GM21825 (cell line): ENCODE results near the gene RAE1.

Experiments
- ATAC-seq: cut with Tn5 transposase; IDR thresholded peaks from one replicate; pipeline ENCODE4 v1.9.1; 2021; ENCODE audit warnings: mild to moderate bottlenecking, moderate library complexity; ENCODE audit not compliant: unreplicated experiment

The RAE1 gene

GRCh38 chr20:57398231-57398821 lies 47.3 kb downstream of the RAE1 start:
- ATAC-seq: peak; percentile 47

DNA sequence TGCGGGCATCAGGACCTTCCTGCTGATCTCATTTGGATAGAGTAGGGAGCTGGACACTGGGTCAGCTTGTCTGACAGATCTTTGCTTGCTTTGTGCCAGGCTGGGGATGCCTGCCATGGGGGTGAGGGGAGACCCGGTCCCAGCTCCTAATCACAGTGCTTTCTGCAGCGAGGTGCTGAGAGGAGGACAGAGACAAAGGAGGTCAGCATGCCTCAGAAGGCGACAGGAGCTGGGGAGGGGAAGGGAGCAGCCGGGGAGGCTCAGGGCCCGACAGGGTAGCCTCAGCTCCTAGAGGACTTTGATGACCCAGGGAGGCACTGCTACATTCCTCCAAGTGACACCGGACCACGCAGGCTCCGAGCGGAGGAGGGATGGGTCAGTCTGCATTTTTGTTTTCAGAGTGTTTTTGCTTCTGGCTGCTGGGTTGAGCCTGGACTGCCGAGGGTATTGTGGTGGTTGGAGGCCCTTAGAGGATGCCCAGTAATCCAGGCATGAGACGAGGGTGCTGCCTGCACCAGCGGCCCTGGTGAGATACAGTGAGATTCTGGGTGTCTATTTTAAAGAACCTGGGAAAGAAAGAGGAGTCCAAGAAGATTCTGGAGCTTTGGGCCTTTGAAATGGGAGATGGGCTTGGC lies 48.0 kb downstream of the RAE1 start:
- no peak for ATAC-seq

GRCh38 chr20:57399587-57400155 lies 48.6 kb downstream of the RAE1 start:
- ATAC-seq: peak; percentile 40

DNA sequence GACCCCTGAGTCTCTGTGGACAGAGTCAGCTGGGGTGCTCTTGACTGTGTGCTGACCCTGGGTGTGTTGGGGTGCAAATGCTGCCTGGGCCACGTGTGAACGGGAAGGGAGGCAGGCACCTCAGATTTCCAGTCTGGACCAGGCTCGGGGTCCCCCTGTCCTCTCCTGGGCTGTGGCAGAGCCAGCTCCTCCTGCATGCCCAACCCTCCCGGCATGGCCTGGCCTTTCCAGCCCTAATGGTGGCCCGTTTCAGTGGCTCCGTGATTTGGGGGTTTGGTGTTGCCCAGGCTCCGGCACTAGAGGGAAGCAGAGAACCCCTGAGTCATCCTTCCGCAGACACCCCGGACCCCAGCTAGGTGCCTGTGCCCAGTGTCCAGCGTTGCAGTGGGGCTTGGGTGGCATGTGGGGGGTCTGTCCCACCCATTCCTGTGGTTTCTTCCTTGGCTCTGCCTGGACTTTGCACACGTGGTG lies 49.2 kb downstream of the RAE1 start:
- ATAC-seq: no peak

DNA sequence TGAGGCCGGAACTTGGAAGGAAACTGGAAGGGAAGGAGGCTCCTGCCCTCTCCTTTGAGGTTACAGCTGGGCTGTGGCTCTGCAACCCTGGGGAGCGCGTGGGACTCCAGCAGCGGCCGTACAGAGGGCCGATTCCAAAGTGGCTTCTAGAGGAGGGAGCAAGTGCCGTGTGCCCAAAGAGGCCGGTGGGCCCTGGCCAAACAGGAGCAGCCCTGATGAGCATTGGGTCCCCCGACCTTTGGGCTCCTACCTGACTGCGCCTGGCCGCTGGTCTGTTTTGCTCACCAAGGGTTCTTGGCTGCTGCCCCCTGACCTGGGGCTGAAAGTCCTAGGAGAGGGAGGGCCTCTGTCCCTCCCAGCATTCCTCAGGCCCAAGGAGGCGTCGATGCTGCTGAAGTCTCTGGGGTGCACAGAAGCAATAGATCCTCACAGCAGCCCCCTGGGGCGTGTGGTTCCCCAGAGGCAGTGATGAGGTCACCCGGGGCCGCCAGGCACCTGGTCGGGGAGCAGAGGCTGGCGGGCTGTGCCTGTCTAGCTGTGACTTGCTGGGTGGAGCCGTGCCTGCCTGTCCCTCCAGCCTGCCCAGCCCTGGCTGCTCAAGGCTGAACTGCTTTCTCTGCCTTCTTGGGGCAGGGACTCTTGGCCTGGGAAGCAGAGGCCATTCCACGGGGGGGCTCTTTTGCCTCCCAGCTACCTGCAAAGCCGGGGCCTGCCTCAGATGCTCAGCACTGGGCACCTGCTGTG lies 49.9 kb downstream of the RAE1 start:
- no peak for ATAC-seq

GRCh38 chr20:57401565-57401918 lies 50.5 kb downstream of the RAE1 start:
- ATAC-seq: no peak

GRCh38 chr20:57402206-57403125 lies 51.4 kb downstream of the RAE1 start:
- no peak for ATAC-seq

DNA sequence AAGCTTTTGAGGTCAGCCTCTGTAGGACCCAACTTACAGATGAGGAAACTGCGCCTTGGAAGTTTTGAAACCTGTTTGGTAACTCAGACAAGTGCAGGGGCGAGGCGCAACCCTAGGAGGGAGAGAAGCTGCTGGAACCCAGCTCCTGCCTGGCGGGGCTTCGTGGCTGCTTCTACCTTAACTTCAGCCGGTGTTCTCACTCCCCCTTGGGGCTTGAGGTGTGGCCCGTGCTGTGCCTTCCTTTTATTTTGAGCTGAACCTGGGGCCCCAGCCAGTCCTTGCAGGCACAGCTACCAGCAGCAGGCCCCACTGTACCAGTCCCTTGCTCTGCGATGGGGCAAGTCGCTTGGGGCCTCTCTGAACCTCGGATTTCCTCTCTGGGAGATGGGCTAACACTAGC lies 52.2 kb downstream of the RAE1 start:
- no peak for ATAC-seq

DNA sequence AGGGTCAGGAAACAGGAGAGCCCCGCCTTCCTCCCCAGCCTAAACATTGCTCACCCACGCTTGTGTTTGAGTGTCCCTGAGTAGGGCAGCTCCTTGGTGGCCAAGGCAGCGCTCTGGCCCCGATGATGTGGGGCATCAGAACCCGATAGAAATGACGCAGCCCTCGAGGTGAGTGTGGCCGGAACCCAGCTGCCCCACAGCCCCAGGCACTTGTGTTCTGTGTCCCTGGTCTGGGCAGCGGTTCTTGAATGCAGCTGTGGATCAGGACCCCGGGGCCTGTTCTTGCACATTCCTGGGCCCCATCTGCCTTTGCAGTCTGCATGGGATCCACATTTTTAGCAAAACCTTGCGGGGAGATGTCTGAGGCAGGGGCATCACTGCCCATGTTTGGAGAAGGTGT lies 53.0 kb downstream of the RAE1 start:
- no peak for ATAC-seq

GRCh38 chr20:57404419-57405072 lies 53.5 kb downstream of the RAE1 start:
- ATAC-seq: no peak

DNA sequence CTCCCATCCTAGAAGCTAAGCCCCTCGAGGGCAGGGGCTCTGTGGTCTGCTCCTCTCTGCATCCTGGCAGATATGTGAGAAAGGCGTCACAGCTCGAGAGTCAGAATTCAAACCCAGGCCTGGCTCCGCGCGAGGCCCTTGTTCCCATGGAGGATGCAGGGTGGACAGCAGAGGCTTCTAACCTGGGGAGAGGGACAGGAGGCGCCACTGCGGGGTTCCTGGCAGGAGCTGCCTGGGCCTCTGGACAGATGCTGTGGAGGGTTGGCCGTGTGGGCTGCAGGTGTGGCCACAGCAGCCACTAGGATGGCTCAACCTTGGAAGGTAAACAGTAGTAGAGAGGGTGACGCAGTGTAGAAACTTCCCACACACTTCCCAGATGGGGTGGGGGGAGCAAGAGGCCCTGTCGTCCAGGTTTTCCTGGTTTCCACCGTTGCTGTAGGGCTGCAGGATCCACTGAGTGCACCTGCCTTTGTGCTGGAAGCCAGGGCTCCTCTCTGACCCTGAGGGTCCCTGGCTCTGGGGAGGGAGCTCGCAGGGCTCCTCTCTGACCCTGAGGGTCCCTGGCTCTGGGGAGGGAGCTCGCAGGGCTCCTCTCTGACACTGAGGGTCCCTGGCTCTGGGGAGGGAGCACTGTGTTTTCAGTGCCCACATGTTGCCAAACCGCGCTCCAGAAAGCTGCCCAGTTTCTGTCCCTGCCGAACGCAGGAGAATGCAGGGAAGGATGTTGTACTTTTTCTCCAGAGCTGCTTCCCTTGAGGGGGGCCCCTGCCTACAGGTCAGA lies 54.4 kb downstream of the RAE1 start:
- no peak for ATAC-seq

DNA sequence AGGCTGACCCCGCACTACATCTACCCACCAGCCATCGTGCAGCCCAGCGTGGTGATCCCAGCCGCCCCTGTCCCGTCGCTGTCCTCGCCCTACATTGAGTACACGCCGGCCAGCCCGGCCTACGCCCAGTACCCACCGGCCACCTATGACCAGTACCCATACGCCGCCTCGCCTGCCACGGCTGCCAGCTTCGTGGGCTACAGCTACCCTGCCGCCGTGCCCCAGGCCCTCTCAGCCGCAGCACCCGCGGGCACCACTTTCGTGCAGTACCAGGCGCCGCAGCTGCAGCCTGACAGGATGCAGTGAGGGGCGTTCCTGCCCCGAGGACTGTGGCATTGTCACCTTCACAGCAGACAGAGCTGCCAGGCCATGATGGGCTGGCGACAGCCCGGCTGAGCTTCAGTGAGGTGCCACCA lies 56.5 kb downstream of the RAE1 start:
- ATAC-seq: no peak

GRCh38 chr20:57408131-57408530 lies 57.1 kb downstream of the RAE1 start:
- no peak for ATAC-seq

DNA sequence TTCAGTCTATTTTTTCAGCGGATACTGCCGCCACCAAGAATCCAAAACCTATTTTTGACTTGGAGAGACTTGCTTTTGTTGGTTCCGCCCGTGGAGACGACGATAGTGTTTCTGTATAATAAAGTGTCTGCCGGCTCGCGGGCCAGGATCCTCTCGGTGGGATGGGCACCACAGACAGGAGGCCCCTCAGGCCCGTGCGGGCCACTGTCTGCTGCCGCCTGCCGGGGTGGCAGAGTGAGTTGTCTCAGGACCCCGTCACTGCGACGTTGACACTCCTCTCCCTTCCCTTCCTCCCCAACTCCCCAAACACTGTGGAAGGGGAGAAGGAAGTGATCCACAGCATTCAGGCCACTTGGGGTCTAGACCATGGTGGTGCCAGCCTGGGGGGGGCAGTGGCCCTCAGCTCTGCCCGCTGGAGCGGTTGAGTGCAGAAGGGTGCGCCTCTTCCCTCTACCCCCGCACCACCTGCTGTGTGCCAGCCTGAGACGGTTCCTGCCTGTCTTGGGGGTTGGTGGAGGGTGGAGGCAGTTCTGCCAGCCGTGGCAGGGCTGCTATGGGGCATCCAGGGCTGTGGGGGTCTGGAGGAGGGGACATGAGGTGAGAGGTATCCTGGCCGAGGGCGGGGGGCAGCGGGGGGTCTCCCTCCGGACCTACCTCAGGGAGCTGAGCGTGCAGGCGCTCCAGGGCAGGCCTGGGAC lies 57.6 kb downstream of the RAE1 start:
- ATAC-seq: no peak

DNA sequence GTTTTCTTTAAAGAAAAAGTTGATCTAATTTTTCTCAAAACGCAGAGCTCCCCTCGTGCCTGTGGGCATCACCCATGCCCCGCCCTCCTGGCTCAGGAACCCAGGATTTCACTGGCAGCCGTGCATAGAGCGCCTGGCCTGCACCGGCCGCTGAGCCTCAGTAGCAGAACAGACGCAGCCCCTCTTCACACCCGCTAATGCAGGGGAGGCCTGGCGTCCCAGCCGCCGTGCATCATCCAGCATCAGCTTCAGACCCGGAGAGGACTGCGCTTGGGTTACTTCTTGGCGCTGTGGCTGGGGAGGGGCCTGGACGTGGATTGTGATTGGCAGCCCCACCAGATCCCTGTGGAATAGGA lies 58.2 kb downstream of the RAE1 start:
- ATAC-seq: no peak

DNA sequence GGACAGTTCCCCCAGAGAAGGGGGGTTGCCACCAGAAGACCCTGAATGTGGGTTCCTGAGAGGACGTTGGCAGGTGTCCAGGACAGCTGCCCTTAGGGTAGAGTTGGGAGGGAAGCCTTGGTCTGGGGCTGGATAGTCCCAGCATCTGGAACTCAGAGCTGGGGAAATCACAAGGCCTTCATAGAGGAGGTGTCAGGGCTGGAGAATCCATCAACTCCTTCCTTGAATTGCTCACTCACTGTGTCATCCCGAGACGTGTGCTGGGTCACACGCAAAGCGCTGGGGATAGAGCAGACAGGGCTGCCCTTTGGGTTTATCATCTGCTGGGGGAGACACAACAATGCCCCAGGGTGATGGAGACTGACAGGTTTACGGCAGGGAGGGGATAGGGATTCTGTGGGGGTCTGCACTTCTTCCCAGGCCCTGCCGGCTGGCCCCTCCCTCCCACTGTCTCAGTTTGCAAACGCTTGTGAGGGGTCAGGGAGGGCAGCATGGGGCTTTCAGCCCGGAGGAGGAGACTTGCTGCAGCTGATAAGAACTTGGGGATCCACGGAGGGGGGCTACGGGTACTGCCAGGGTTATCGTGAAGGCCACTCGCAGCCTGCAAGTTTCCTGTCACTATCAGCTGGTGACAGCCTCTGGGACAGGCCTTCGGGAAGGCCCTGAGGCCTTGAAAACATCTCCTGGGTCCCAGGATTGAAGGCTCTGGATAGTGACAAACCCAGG lies 58.8 kb downstream of the RAE1 start:
- ATAC-seq: no peak

- ATAC-seq: no peak
Measured at GRCh38 chr20:57410398-57410920, 59.4 kb downstream of the RAE1 start.

- no peak for ATAC-seq
Measured at GRCh38 chr20:57410924-57411323, 59.9 kb downstream of the RAE1 start.
